ENCODE results near the gene CAND1. TPM values are rescaled to one million over a fixed set of nuclear protein-coding genes. Genes with fewer than 3 reads are reported as not detected.

CAND1 gene
- total RNA-seq, 1 donor, result 158 TPM

GRCh38 chr12:67318786-67319185 is 49.6 kb downstream of the CAND1 start:
- no peak overlapping the region for H3K4me3 ChIP-seq (ENCODE audit: low read depth, low read length)
- DNase-seq (ENCODE audit: low read depth), result no peak
- no peak for TF ChIP-seq CTCF (IDR thresholded peaks at IDR 0.05; ENCODE audit: insufficient read depth, low read depth, low read length)

GRCh38 chr12:67319936-67320335 is 50.8 kb downstream of the CAND1 start:
- no peak for TF ChIP-seq CTCF (IDR thresholded peaks at IDR 0.05; ENCODE audit: insufficient read depth, low read depth, low read length)
- DNase-seq (ENCODE audit: low read depth), result no peak
- no peak overlapping the region for H3K4me3 ChIP-seq (ENCODE audit: low read depth, low read length)

GRCh38 chr12:67320614-67321295 is 51.6 kb downstream of the CAND1 start:
- no peak overlapping the region for H3K4me3 ChIP-seq (ENCODE audit: low read depth, low read length)
- no peak for DNase-seq (ENCODE audit: low read depth)
- TF ChIP-seq CTCF (IDR thresholded peaks at IDR 0.05; ENCODE audit: insufficient read depth, low read depth, low read length), result no peak

GRCh38 chr12:67322580-67322979 is 53.4 kb downstream of the CAND1 start:
- no peak overlapping the region for H3K4me3 ChIP-seq (ENCODE audit: low read depth, low read length)
- DNase-seq (ENCODE audit: low read depth), result no peak
- no peak for TF ChIP-seq CTCF (IDR thresholded peaks at IDR 0.05; ENCODE audit: insufficient read depth, low read depth, low read length)

GRCh38 chr12:67323007-67323406 is 53.8 kb downstream of the CAND1 start:
- H3K4me3 ChIP-seq (ENCODE audit: low read depth, low read length), result no peak overlapping the region
- no peak for TF ChIP-seq CTCF (IDR thresholded peaks at IDR 0.05; ENCODE audit: insufficient read depth, low read depth, low read length)
- DNase-seq (ENCODE audit: low read depth), result no peak

GRCh38 chr12:67326637-67327036 is 57.5 kb downstream of the CAND1 start:
- TF ChIP-seq CTCF (IDR thresholded peaks at IDR 0.05; ENCODE audit: insufficient read depth, low read depth, low read length), result no peak
- no peak for DNase-seq (ENCODE audit: low read depth)
- H3K4me3 ChIP-seq (ENCODE audit: low read depth, low read length), result no peak overlapping the region

GRCh38 chr12:67327466-67327865 is 58.3 kb downstream of the CAND1 start:
- DNase-seq (ENCODE audit: low read depth), result no peak
- H3K4me3 ChIP-seq (ENCODE audit: low read depth, low read length), result no peak overlapping the region
- TF ChIP-seq CTCF (IDR thresholded peaks at IDR 0.05; ENCODE audit: insufficient read depth, low read depth, low read length), result no peak
